GM13977 (cell line): Measurements from ENCODE around the gene PADI4.

Source experiments
- DNase-seq: peaks from one replicate; pipeline ENCODE4 v3.0.0; 2012; ENCODE audit warnings: low spot score
- CTCF ChIP-seq: IDR thresholded peaks from 2 replicates; pipeline ENCODE4 v1.5.1; 2012; ENCODE audit warnings: mild to moderate bottlenecking, control low read depth; ENCODE audit not compliant: insufficient read depth; ENCODE audit errors: extremely low read depth, missing control alignments
- in situ Hi-C: fragments of 300-500 bp; cut with MboI; formaldehyde crosslinking; loops from one replicate; pipeline ENCODE4 v1.12.0; 2022; ENCODE audit warnings: low sequenced_read_pairs, low pct_unique_long_range_greater_than_20kb, mixed read lengths, inconsistent platforms; ENCODE audit not compliant: unreplicated experiment

The PADI4 gene

DNA sequence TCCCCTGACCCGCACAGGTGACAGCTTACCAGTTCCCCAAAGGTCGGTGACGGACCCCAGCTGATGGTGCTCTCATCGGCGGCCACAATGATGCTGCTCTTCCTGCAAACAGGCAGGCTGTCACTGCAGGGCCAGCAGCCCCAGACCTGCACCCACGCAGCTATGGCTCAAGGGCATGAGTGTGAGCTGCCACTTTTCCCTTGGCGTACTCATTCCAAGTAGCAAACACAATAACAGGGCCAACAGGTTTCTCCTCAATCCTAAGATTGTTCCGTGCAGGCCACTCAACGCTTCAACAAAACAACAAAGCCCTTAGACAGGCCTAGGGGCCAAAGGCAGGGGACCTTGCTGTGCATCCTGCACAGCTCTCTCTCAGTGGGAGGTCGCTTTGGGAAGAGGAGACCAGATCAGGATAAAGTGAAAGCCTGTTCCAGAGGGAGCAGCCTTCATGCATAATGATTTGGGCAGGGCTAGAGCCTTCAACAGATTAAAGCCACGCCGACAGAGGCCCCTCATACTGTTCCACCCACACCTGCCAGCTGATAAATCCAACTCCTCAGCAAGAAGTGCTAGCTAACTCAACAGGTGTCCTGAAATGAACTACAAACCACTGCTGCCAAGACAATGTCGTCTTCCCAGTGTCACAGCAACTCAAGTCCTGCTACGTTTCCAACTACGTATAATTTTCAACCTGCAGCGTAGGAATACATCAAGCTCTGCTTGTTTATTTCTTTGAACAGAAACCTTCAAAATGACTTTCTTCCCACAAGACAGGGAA lies 104.3 kb downstream of the PADI4 start:
- TF ChIP-seq CTCF = no peak
- in situ Hi-C loops = no loop called here
- no peak for DNase-seq
